Dedifferentiated amniotic fluid mesenchymal stem cell (primary cell): ENCODE measurements around the gene PLA2G2F.

Source experiments
- DNase-seq: peaks from one replicate; pipeline ENCODE4 v3.0.0-alpha.2; 2016; ENCODE audit errors: extremely low spot score

Gene PLA2G2F

DNA sequence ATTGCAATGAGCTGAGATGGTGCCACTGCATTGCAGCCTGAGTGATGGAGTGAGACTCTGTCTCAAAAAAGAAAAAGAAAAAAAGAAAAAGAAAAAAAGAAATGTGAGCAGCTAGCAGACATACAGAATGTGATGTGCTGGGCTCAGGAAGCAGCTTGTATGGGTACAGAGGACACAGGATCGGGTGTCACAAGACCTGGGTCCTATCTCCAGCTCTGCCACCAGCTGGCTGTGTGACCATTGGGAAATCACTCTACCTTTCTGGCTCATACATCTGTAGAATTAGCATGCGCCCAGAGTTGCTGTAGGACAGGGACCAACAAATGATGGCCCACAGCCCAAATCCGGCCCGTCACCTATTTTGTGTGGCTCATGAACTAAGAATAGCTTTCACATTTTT is 50.5 kb downstream of the PLA2G2F start:
- DNase-seq, result no peak

DNA sequence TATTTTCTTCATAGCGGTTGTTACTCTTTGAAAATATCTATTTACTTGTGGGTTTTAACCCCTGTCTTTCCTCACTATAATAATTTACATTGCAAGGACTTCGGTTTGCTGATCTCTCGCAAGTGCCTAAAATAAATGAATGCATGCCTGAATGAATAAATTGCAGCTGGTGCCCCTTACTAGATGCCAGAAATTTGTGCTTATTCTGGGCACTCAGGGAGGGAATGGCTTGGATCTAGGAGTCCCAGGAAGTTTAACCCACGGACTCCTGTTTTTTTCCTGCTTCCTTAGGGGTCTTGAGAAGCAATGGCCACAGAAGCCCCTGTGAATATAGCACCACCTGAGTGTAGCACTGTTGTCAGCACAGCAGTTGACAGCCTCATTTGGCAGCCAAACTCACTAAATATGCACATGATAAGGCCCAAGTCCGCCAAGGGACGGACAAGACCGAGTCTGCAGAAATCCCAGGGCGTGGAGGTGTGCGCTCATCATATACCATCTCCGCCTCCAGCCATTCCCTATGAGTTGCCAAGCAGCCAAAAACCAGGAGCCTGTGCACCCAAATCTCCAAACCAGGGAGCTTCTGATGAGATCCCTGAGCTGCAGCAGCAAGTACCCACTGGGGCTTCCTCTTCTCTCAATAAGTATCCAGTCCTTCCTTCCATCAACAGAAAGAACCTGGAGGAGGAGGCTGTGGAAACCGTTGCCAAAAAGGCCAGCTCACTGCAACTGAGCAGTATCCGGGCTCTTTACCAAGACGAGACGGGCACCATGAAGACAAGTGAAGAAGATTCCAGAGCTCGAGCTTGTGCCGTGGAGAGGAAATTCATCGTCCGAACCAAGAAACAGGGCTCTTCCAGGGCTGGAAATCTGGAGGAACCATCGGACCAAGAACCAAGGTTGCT is 51.4 kb downstream of the PLA2G2F start:
- DNase-seq, result no peak

GRCh38 chr1:20191266-20191825 is 52.2 kb downstream of the PLA2G2F start:
- no peak for DNase-seq

DNA sequence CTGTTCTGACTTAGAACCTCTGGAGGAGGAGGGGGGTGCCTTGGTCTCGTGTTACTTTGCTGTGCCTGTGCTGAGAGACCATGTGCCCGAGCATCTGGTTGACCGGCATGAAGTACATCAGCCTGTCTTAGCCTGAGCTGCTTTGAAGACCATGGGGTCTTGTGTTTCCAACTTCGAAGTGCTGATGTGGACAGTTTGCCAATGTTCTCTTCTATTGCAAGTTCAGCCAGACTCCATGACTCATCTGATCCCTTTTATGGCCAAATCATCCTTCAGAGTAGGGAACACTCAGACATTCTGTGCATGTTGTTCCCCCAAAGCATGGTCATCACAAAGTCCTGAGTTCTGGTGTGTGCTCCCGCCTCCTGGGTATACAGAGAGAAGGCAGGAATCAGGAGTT is 53.2 kb downstream of the PLA2G2F start:
- no peak for DNase-seq

DNA sequence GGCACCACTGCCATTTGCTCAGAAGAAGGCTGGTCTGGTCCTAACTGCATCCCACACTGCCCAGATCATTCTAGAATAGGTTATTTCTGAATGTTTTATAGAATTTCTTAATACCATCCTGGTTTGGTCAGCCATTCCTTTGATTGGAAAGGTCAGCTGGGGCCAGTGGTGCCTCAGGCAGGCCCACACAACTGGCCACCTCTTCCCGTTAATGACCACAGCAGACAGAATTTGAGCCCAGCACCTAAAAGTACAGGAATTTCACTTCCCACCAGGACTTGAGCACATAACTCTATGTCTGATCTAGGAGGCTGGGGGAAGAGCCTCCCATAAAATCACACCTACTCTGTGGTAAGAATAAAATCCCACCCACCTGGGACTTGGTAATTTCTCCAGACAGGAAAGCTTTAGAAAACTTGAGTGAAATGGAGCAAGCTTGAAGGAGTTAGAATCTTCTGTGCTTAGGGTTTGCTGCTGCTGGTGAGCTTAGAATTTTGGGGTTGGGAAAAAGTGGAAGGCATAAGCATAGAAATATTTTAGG is 53.8 kb downstream of the PLA2G2F start:
- no peak for DNase-seq

DNA sequence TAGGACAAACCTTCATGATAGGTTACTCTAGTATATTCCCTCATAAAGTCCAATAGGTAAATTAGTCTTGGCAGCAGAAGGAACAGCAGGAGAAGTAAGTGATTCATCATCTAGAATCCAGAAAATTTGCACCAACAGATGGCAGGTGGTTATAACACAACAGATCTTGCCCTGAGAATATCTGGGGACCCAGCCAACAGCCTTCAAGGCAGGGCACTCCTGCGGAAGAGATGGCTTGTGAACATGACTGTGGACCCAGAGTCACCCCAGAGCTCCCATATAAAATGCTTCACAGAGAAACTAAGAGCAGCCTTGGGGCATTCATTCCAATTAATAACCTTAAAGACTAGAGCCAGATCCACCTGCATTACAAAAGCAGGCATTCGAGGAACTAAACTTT is 55.1 kb downstream of the PLA2G2F start:
- DNase-seq, result no peak

- no peak for DNase-seq
Measured at GRCh38 chr1:20194757-20195461, 55.8 kb downstream of the PLA2G2F start.

- DNase-seq, result no peak
Measured at GRCh38 chr1:20195462-20195780, 56.3 kb downstream of the PLA2G2F start.

- no peak for DNase-seq
Measured at GRCh38 chr1:20197329-20197791, 58.2 kb downstream of the PLA2G2F start.

DNA sequence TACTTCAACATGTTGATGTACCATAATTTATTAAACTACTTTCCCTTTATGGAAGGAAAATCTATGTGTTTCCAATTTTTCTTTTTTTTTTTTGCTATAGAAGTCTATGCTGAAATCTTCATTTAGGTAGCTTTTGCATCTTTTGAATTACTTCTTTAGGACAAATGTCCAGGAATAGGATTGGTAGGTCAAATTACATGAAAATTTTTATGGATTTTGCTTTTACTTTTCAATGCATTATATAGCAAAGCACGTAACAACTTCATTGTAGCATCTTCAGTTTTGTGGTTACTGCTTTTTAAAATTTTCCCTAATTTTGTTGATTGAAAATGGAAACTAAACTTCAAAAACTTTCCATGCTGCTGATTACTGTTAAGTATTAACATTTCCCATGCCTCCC is 59.2 kb downstream of the PLA2G2F start:
- DNase-seq, result no peak

DNA sequence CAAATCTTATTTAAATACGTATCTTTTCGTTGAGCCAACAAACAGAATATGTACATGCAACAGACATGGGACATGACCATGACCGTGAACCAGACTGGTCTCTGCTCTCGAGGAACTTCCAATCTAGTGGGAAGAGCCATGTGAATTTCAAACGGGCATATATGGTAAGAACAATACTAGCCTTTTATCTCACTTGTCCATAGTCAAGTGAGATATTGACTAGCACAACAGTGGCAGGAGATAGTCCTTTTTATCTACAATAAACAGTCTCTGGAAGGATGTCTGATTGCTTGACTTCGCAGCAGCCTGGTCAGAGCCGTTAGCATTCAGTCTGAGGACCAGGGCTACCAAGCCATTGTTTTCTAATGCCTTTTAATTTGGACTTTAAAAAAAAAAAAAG is 59.8 kb downstream of the PLA2G2F start:
- no peak for DNase-seq

- no peak for DNase-seq
Measured at GRCh38 chr1:20199403-20199802, 60.3 kb downstream of the PLA2G2F start.

DNA sequence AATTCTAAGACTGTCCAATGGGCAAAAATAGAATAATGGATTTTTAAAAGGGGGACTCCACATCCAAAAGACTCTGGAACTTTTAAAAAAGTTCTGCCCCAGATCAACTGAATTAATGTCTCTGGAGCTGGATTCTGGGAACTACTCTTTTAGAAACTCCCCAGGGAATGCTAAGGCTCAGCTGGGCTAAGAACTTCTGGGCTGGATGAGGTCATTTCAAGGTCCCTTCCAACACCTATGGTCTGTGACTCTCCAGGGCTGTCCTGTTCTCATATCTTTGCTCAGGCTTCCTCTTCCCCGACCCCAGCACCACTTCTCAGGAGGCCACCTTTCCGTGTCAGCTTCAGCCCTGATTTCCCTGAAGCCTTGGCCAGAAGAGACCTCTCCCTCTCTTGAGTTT is 60.7 kb downstream of the PLA2G2F start:
- no peak for DNase-seq
